HG03460 (cell line): ENCODE measurements around the gene NEB.
"Not testable (repeated sequence)": the region's sequence is repeated elsewhere in the genome, so short reads cannot be mapped to it uniquely, and the experiment has no call there.

ENCODE experiments used
- ATAC-seq: cut with Tn5 transposase; IDR thresholded peaks from one replicate; pipeline ENCODE4 v1.9.1; 2021; ENCODE audit not compliant: unreplicated experiment

NEB gene

GRCh38 chr2:151708788-151709187, 25.5 kb downstream of the NEB start:
- ATAC-seq = no peak

- no peak for ATAC-seq
Observed at GRCh38 chr2:151707857-151708256, 26.4 kb downstream of the NEB start.

- ATAC-seq = not testable (repeated sequence)
Observed at GRCh38 chr2:151704480-151704961, 29.8 kb downstream of the NEB start.

GRCh38 chr2:151698134-151698533, 36.1 kb downstream of the NEB start:
- ATAC-seq = not testable (repeated sequence)

- ATAC-seq = no peak
Observed at GRCh38 chr2:151695778-151696177, 38.5 kb downstream of the NEB start.

GRCh38 chr2:151691631-151692030, 42.6 kb downstream of the NEB start:
- ATAC-seq = no peak

GRCh38 chr2:151688719-151689118, 45.6 kb downstream of the NEB start:
- ATAC-seq = no peak

- no peak for ATAC-seq
Observed at GRCh38 chr2:151682459-151683003, 51.7 kb downstream of the NEB start.

GRCh38 chr2:151681051-151681450, 53.2 kb downstream of the NEB start:
- ATAC-seq = no peak

GRCh38 chr2:151679994-151680393, 54.3 kb downstream of the NEB start:
- ATAC-seq = no peak

GRCh38 chr2:151678849-151679248, 55.4 kb downstream of the NEB start:
- ATAC-seq = no peak

- ATAC-seq = no peak
Observed at GRCh38 chr2:151673016-151673415, 61.3 kb downstream of the NEB start.

GRCh38 chr2:151672277-151672676, 62.0 kb downstream of the NEB start:
- ATAC-seq = no peak

- no peak for ATAC-seq
Observed at GRCh38 chr2:151670846-151671597, 63.3 kb downstream of the NEB start.

- no peak for ATAC-seq
Observed at GRCh38 chr2:151670346-151670745, 63.9 kb downstream of the NEB start.

GRCh38 chr2:151669585-151670081, 64.6 kb downstream of the NEB start:
- ATAC-seq = no peak

- no peak for ATAC-seq
Observed at GRCh38 chr2:151668737-151669136, 65.5 kb downstream of the NEB start.

GRCh38 chr2:151665959-151666358, 68.3 kb downstream of the NEB start:
- no peak for ATAC-seq

GRCh38 chr2:151664520-151664919, 69.8 kb downstream of the NEB start:
- no peak for ATAC-seq

- ATAC-seq = no peak
Observed at GRCh38 chr2:151661625-151662024, 72.7 kb downstream of the NEB start.

GRCh38 chr2:151658081-151658480, 76.2 kb downstream of the NEB start:
- ATAC-seq = no peak

- no peak for ATAC-seq
Observed at GRCh38 chr2:151657667-151658076, 76.6 kb downstream of the NEB start.
